Gastroesophageal sphincter (tissue), 3 donors: ENCODE measurements around the gene DNAH10.

Source experiments
- CTCF ChIP-seq, 4 experiments: fragments of 200-600 bp in 2 of 4; fragments of 450-650 bp in 2 of 4; sonication (generic) in 1 of 4; IDR thresholded peaks; one replicate each; pipeline ENCODE4 v1.5.1; 2017 to 2019; ENCODE audit warnings: antibody characterized with exemption in 4 of 4, mild to moderate bottlenecking in 2 of 4, moderate library complexity in 2 of 4
- EP300 ChIP-seq: sonication (generic); formaldehyde crosslinking; IDR thresholded peaks from one replicate; pipeline ENCODE4 v1.6.1; 2017; ENCODE audit warnings: antibody characterized with exemption, mild to moderate bottlenecking
- POLR2A ChIP-seq, 2 donors: fragments of 450-650 bp; IDR thresholded peaks; one replicate each; pipeline ENCODE4 v1.6.1; 2017; ENCODE audit warnings: antibody characterized with exemption in 2 of 2, mild to moderate bottlenecking in 2 of 2, moderate library complexity in 1 of 2

GRCh38 chr12:123799227-123799626, 37.1 kb downstream of the DNAH10 start:
- TF ChIP-seq CTCF (IDR thresholded peaks at IDR 0.05): no peak
- no peak for TF ChIP-seq POLR2A (IDR thresholded peaks at IDR 0.05)
- TF ChIP-seq EP300: no peak
